GM13977 (cell line): Measurements from ENCODE around the gene SPG7.

Experiments
- DNase-seq: peaks from one replicate; pipeline ENCODE4 v3.0.0; 2012; ENCODE audit warnings: low spot score
- CTCF ChIP-seq: IDR thresholded peaks from 2 replicates; pipeline ENCODE4 v1.5.1; 2012; ENCODE audit warnings: mild to moderate bottlenecking, control low read depth; ENCODE audit not compliant: insufficient read depth; ENCODE audit errors: extremely low read depth, missing control alignments
- in situ Hi-C: fragments of 300-500 bp; cut with MboI; formaldehyde crosslinking; loops from one replicate; pipeline ENCODE4 v1.12.0; 2022; ENCODE audit warnings: low sequenced_read_pairs, low pct_unique_long_range_greater_than_20kb, mixed read lengths, inconsistent platforms; ENCODE audit not compliant: unreplicated experiment

Gene SPG7

DNA sequence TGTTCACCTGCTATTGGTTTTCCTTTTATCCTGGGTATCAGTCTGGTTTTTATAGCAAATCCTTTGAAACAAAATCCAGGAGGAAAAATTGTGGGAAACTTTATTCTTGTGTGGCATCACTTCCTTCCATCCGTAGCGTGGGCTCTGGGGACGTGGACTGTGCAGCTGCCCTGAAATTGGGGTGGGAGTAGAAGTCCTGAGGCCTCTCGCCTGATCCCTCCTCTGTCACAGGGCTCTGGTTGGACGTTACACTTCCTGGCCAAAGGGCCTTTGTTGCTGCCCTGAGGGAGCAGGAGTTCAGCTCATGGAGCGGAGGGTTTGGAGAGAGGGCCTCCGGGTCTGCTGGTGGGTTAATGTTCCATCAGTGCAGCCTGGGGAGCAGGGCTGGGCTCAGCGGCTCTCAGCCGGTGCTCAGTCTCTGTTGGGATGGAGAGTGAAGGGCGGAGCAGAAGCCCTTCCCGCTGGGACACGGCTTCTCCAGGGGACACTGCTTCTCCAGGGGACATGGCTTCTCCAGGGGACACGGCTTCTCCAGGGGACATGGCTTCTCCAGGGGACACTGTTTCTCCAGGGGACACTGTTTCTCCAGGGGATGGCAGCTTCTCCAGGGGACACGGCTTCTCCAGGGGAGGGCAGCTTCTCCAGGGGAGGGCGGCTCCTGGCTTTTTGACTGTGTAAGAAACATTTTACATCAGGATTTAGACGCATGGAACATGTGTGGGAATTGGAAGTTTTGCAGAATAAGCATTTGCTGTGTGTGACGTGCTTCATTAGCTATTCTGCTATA is 37.0 kb downstream of the SPG7 start:
- TF ChIP-seq CTCF, result no peak
- DNase-seq, result no peak
- in situ Hi-C loops, result no loop called here

DNA sequence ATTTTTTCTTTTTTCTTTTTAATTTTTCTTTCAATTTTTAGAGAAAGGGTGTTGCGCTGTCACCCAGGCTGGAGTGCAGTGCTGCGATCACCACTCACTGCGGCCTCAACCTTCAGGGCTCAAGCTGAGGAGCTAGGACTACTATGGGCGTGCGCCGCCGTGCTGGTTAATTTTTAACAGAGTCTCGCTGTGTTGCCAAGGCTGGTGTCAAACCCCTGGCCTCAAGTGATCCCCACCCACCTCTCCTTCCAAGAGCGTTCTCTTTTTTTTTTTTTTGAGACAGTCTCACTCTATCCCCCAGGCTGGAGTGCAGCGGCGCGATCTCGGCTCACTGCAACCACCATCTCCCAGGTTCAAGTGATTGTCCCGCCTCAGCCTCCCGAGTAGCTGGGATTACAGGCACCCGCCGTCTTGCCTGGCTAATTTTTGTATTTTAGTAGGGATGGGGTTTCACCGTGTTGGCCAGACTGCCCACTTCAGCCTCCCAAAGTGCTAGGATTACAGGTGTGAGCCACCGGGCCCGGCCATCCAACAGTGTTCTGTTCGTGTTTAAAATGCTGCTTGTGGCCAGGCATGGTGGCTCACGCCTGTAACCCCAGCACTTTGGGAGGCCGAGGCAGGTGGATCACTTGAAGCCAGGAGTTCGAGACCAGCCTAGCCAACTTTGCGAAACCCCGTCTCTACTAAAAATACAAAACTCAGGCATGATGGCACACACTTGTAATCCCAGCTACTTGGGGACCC is 37.8 kb downstream of the SPG7 start:
- in situ Hi-C loops, result no loop called here
- DNase-seq, result no peak
- TF ChIP-seq CTCF, result no peak

DNA sequence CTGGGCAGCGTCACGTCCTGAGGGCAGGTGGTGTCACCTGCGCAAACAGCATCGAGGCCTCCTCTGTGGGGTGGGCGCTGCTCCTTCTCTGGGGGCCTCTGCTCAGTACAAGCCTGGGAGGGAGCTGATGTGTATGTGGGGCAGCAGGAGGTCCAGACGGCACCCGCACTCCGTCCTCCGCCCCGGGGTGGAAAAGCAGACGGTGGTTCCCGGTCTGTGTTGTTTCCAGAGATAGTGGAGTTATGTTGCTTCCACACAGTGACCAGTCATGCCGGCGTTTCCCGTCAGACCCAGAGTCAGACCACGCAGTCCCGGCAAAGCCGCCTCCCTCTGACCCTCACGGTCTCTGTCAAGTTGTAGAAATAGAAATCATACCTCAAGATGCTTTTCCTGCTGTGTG is 38.6 kb downstream of the SPG7 start:
- no peak for DNase-seq
- TF ChIP-seq CTCF, result no peak
- in situ Hi-C loops, result no loop called here

DNA sequence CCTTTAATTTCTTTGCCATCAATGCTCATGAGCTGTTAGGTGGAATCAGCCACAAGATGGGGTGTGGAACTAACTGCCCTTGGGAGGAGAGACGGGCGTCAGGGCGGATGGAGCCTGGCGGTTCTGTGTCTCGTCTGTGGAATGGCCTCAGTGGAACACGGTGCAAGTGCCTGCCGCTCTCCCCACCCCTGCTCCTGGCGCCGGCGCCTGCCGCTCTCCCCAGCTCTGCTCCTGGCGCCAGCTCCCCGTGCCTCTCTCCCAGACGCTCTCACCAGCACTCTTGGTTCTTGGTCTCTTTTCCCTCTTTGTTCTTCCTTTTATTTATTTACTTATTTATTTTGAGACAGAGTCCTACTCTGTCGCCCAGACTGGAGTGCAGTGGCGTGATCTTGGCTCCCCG is 39.1 kb downstream of the SPG7 start:
- no peak for TF ChIP-seq CTCF
- DNase-seq, result no peak
- in situ Hi-C loops, result no loop called here

GRCh38 chr16:89547860-89548259 is 39.7 kb downstream of the SPG7 start:
- TF ChIP-seq CTCF, result no peak
- in situ Hi-C loops, result no loop called here
- no peak for DNase-seq

DNA sequence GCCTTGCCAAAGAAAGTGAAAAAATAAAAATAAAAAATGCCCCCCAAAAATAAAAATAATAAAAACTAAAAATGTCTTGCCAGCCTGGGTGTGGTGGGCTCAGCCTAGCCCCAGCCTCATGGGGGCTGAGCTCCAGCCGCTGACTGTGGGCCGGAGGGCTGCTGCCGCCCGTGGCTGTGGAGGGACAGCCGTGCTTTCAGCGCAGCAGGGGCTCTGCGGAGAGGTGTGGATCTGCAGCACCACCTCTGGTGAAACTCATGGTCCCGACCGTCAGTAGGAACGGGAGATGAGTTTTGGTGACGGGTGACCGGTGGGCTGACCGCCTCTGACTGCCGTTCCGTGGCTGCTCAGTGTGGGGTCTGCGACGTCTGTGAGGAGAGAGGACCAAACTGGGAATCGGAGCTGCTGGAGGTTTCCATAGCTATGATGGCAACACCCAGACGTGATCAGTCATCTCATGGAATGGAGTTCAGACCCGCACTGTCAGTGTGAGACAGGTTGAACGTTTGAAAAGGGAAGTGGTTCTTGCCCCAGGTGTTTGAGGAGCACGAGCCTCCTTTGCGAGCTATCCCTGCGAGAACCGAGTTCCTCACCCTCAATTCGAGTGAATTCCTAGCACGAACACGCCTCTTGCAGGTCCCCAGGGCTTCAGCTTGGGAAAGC is 40.3 kb downstream of the SPG7 start:
- in situ Hi-C loops, result no loop called here
- no peak for DNase-seq
- TF ChIP-seq CTCF, result no peak
